AG04449 (cell line): ENCODE data around the gene SMOC1.

ENCODE experiments used
- CTCF ChIA-PET: fragments of 350-600 bp; formaldehyde crosslinking; extraction: SDS; loops from one replicate; lab custom pipeline; 2021; ENCODE audit warnings: antibody characterized with exemption; lab: Yijun Ruan, JAX
- POLR2A ChIA-PET: fragments of 400-600, 350-600 bp; formaldehyde crosslinking; extraction: SDS; loops from one replicate; lab custom pipeline; 2020; ENCODE audit warnings: antibody characterized with exemption, inconsistent platforms; lab: Yijun Ruan, JAX
- DNase-seq: peaks from one replicate; pipeline ENCODE4 v3.0.0-alpha.2; 2010; ENCODE audit warnings: low read depth, low spot score
- H3K4me3 ChIP-seq: 2 replicates; pipeline ENCODE4 v1.5.1; 2011; ENCODE audit warnings: low read depth, mild to moderate bottlenecking, control low read depth, low read length
- CTCF ChIP-seq: IDR thresholded peaks from one replicate; pipeline ENCODE4 v1.5.1; 2011; ENCODE audit warnings: mild to moderate bottlenecking, moderate library complexity, low read length, control low read depth, inconsistent platforms; ENCODE audit not compliant: insufficient read depth; ENCODE audit errors: missing control alignments

Gene SMOC1

GRCh38 chr14:70073924-70074566, 194.8 kb downstream of the SMOC1 start:
- CTCF ChIA-PET: interaction anchor here (0.6 to 2.0 kb wide), 6 partner anchors 8 to 256 kb away, joined by 3 to 23 read pairs (median 3); no protein-coding TSS in a partner anchor
- POLR2A ChIA-PET: no interaction called here
- no peak overlapping the region for H3K4me3 ChIP-seq
- peak; percentile 73 for TF ChIP-seq CTCF
- DNase-seq: no peak

GRCh38 chr14:70077005-70077404, 197.8 kb downstream of the SMOC1 start:
- POLR2A ChIA-PET: no interaction called here
- CTCF ChIA-PET: interaction anchor here (1.5 kb wide), 1 partner anchor 259 kb away, joined by 6 read pairs; no protein-coding TSS in a partner anchor
- no peak for TF ChIP-seq CTCF
- DNase-seq: no peak
- H3K4me3 ChIP-seq: no peak overlapping the region

- ChIA-PET CTCF (interaction anchor here (1.4 kb wide), 1 partner anchor 10 kb away, joined by 7 read pairs; no protein-coding TSS in a partner anchor), POLR2A (no interaction called here)
- TF ChIP-seq CTCF: no peak
- DNase-seq: no peak
- no peak overlapping the region for H3K4me3 ChIP-seq
Observed at GRCh38 chr14:70077720-70078119, 198.5 kb downstream of the SMOC1 start.

- POLR2A ChIA-PET: no interaction called here
- H3K4me3 ChIP-seq: no peak overlapping the region
- no peak for DNase-seq
- CTCF ChIA-PET: interaction anchor here (1.4 kb wide), 1 partner anchor 9 kb away, joined by 7 read pairs; no protein-coding TSS in a partner anchor
- no peak for TF ChIP-seq CTCF
Observed at GRCh38 chr14:70078329-70078728, 199.1 kb downstream of the SMOC1 start.

- ChIA-PET POLR2A (no interaction called here), CTCF (no interaction called here)
- no peak for DNase-seq
- TF ChIP-seq CTCF: no peak
- no peak overlapping the region for H3K4me3 ChIP-seq
Observed at GRCh38 chr14:70080076-70080475, 200.9 kb downstream of the SMOC1 start.
